Fibroblast of villous mesenchyme (primary cell): ENCODE data around the gene PCNX3. TPM values are rescaled to one million over a fixed set of nuclear protein-coding genes. Genes with fewer than 3 reads are reported as not detected.

Source experiments
- DNase-seq: peaks from one replicate; pipeline ENCODE4 v3.0.0-alpha.2; 2010; ENCODE audit warnings: low read depth
- H3K4me3 ChIP-seq: 2 replicates; pipeline ENCODE4 v1.5.1; 2011; ENCODE audit warnings: low read depth, mild to moderate bottlenecking, low read length
- total RNA-seq: library from RNA; depleted of rRNA; stranded (reverse); fragments of >200 nt; gene quantifications from 2 replicates; pipeline ENCODE4 v1.2.3, GENCODE V29; 2012
- TF ChIP-seq, protein P1 (sequence below): IDR thresholded peaks from 2 replicates; pipeline ENCODE4 v1.5.1; 2012; ENCODE audit warnings: low read depth, mild to moderate bottlenecking, low read length; ENCODE audit not compliant: insufficient read depth

PCNX3 gene
- total RNA-seq, 1 donor: 32.4 TPM

DNA sequence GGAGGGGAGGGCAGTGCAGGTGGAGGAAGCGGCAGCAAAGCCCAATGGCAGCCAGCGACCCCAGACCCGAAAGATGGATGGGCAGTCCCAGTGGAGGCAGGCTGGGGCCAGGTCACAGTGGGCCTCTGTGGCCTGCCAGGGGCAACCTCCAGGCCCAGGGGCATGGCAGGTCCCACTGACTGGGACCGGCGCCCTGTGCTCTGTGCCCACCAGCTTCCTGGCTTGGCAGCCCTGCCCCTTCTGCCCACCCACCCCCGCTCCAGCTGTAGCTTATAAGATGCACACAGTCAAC, 15.7 kb upstream of the PCNX3 start:
- no peak for DNase-seq
- TF ChIP-seq, protein P1, sequence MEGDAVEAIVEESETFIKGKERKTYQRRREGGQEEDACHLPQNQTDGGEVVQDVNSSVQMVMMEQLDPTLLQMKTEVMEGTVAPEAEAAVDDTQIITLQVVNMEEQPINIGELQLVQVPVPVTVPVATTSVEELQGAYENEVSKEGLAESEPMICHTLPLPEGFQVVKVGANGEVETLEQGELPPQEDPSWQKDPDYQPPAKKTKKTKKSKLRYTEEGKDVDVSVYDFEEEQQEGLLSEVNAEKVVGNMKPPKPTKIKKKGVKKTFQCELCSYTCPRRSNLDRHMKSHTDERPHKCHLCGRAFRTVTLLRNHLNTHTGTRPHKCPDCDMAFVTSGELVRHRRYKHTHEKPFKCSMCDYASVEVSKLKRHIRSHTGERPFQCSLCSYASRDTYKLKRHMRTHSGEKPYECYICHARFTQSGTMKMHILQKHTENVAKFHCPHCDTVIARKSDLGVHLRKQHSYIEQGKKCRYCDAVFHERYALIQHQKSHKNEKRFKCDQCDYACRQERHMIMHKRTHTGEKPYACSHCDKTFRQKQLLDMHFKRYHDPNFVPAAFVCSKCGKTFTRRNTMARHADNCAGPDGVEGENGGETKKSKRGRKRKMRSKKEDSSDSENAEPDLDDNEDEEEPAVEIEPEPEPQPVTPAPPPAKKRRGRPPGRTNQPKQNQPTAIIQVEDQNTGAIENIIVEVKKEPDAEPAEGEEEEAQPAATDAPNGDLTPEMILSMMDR: no peak

GRCh38 chr11:65604258-65604657, 11.3 kb upstream of the PCNX3 start:
- no peak overlapping the region for H3K4me3 ChIP-seq
- no peak for DNase-seq

More for the DNA sequence above, 15.7 kb upstream of the PCNX3 start:
- no peak overlapping the region for H3K4me3 ChIP-seq

DNA sequence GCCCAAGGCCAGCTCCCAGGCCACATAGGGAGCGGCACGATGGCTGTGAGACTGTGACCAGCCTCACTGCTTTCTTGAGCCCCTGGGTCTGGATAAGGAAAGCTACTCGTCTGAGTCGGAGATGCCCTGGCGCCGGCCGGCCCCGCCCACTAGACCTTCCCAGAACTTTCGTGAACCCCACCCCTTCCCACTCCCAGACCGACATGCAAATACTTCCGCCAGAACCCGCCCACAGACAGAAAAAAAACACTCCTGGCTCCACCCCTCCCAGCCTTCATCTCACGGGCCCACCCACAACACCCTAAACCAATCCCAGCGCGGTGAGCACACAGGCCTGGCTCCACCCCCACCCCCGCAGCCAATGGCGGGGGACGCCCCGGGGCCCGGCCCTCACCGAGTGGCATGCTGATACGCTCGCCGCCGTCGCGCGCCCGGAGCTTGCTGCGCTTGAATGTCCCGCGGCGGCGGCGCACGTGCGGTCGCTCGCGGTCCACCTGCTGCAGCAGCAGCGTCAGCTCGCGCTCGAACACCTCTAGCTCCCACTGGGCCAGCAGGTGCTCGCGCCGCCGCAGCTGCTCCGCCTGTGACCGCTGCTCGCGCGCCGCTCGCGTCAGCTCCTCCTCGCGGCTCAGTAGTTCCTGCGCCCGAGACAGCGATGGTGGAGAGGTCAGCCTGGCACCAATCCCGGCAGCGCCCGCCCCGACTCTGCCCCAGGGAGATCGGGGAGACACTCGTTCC, 8.5 kb upstream of the PCNX3 start:
- TF ChIP-seq, protein P1: no peak
- H3K4me3 ChIP-seq: peak overlapping the region; percentile 34
- peak; percentile 98 for DNase-seq

More at GRCh38 chr11:65604258-65604657, 11.3 kb upstream of the PCNX3 start:
- TF ChIP-seq, protein P1: no peak

DNA sequence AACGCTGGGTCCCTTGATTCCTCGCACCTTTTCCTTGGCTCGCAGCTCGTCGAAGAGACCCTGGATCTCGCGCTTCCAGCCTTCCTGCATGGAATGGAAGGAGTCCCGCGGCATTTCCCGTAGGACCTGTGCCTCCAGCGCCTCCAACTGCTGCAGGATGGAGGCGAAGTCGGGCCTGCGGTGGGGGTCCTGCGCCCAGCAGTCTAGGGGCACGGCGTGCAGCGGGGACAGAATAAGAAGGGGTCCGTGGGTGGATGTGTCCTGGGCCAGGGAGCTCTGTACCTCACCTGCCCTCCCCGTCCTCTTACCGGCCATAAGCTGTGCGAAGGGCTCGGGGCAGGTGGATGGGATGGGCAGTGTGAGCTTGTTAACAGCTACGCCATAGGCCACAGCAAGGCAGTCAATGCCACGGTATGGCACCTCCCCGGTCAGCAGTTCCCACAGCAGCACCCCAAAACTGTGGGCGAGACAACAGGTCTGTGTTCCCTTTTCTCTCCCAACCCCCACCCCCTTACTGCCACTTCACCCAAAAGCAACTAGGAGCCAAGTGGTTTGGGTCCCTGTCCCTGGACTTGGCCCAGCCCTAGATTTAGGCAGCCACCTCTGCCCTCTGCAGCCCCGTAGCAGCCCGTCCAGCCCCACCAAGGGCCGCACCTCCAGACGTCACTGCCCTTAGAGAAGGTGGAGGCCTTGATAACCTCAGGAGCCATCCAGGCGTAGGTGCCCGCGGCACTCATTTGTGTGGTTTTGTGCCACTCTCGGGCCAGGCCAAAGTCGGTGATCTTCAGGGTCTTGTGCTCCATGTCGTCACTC, 7.8 kb upstream of the PCNX3 start:
- DNase-seq: no peak
- TF ChIP-seq, protein P1: no peak
- H3K4me3 ChIP-seq: peak overlapping the region; percentile 34

- TF ChIP-seq, protein P1: no peak
- H3K4me3 ChIP-seq: no peak overlapping the region
- DNase-seq: no peak
Measured at GRCh38 chr11:65609229-65609628, 6.3 kb upstream of the PCNX3 start.

GRCh38 chr11:65609665-65610064, 5.9 kb upstream of the PCNX3 start:
- no peak for DNase-seq
- H3K4me3 ChIP-seq: no peak overlapping the region
- TF ChIP-seq, protein P1: no peak
